ENCODE measurements around the gene CRELD1.

The CRELD1 gene

GRCh38 chr3:9897408-9898372, 35.9 kb upstream of the CRELD1 start:
- TF ChIP-seq SIN3A (IDR thresholded peaks at IDR 0.05; ENCODE audit: borderline replicate concordance, insufficient read depth, low read length) (no peak), POLR2AphosphoS5 (IDR thresholded peaks at IDR 0.05; ENCODE audit: low read depth, low read length) (no peak), FOXP2 (optimal IDR thresholded peaks at IDR 0.05; ENCODE audit: borderline replicate concordance, extremely low read depth, extremely low read length, insufficient read depth) (no peak), REST (IDR thresholded peaks at IDR 0.05; ENCODE audit: insufficient read depth in 1 of 2, low read depth in 2 of 2, low read length in 2 of 2) (no peak), TAF1 (IDR thresholded peaks at IDR 0.05; ENCODE audit: borderline replicate concordance, insufficient read depth, low read length) (no peak)

GRCh38 chr3:9898467-9899241, 35.0 kb upstream of the CRELD1 start:
- TF ChIP-seq POLR2AphosphoS5 (IDR thresholded peaks at IDR 0.05; ENCODE audit: low read depth, low read length), result no peak
- TF ChIP-seq REST (IDR thresholded peaks at IDR 0.05; ENCODE audit: insufficient read depth in 1 of 2, low read depth in 2 of 2, low read length in 2 of 2), result no peak
- TF ChIP-seq SIN3A (IDR thresholded peaks at IDR 0.05; ENCODE audit: borderline replicate concordance, insufficient read depth, low read length), result no peak
- no peak for TF ChIP-seq TAF1 (IDR thresholded peaks at IDR 0.05; ENCODE audit: borderline replicate concordance, insufficient read depth, low read length)
- no peak for TF ChIP-seq FOXP2 (optimal IDR thresholded peaks at IDR 0.05; ENCODE audit: borderline replicate concordance, extremely low read depth, extremely low read length, insufficient read depth)

- TF ChIP-seq POLR2AphosphoS5 (IDR thresholded peaks at IDR 0.05; ENCODE audit: low read depth, low read length) (no peak), SIN3A (IDR thresholded peaks at IDR 0.05; ENCODE audit: borderline replicate concordance, insufficient read depth, low read length) (no peak), FOXP2 (optimal IDR thresholded peaks at IDR 0.05; ENCODE audit: borderline replicate concordance, extremely low read depth, extremely low read length, insufficient read depth) (no peak)
These were observed 34.3 kb upstream of the CRELD1 start for GRCh38 chr3:9899289-9899791.

GRCh38 chr3:9901967-9902366, 31.7 kb upstream of the CRELD1 start:
- TF ChIP-seq TAF1 (IDR thresholded peaks at IDR 0.05; ENCODE audit: borderline replicate concordance, insufficient read depth, low read length), result no peak
- TF ChIP-seq FOXP2 (optimal IDR thresholded peaks at IDR 0.05; ENCODE audit: borderline replicate concordance, extremely low read depth, extremely low read length, insufficient read depth), result no peak
- no peak for TF ChIP-seq REST (IDR thresholded peaks at IDR 0.05; ENCODE audit: insufficient read depth in 1 of 2, low read depth in 2 of 2, low read length in 2 of 2)
- no peak for TF ChIP-seq POLR2AphosphoS5 (IDR thresholded peaks at IDR 0.05; ENCODE audit: low read depth, low read length)
- no peak for TF ChIP-seq SIN3A (IDR thresholded peaks at IDR 0.05; ENCODE audit: borderline replicate concordance, insufficient read depth, low read length)

All from PFSK-1 (cell line).